Heart right ventricle (tissue), 16 donors: Measurements from ENCODE around the gene ASB1. TPM values are rescaled to one million over a fixed set of nuclear protein-coding genes. Genes with fewer than 3 reads are reported as not detected.

ENCODE experiments used
- ATAC-seq, 8 donors: fragments of 200-7000 bp; cut with Tn5 transposase; one replicate each; pipeline ENCODE4 v1.9.1; 2020; ENCODE audit warnings: mild to moderate bottlenecking in 8 of 8, moderate library complexity in 8 of 8, moderate number of reproducible peaks in 1 of 8
- DNase-seq, 2 donors: peaks; one replicate each; pipeline ENCODE4 v3.0.0-alpha.2; 2020
- H3K27ac ChIP-seq, 10 donors: fragments of 200-600 bp; sonication (generic) in 2 of 10; one replicate each; pipeline versions ENCODE4 v1.5.0 to v1.8.0; 2020 to 2022; ENCODE audit warnings: mild to moderate bottlenecking in 3 of 10
- H3K27me3 ChIP-seq, 7 donors: fragments of 200-600 bp; one replicate each; pipeline ENCODE4 v1.8.0; 2021 to 2022; ENCODE audit warnings: mild to moderate bottlenecking in 2 of 7
- H3K36me3 ChIP-seq, 9 donors: fragments of 200-600 bp; sonication (generic) in 1 of 9; one replicate each; pipeline versions ENCODE4 v1.5.0 to v1.8.0; 2020 to 2022; ENCODE audit warnings: mild to moderate bottlenecking in 2 of 9
- H3K4me1 ChIP-seq, 9 donors: fragments of 200-600 bp; sonication (generic) in 1 of 9; one replicate each; pipeline versions ENCODE4 v1.5.0 to v1.8.0; 2020 to 2022; ENCODE audit warnings: mild to moderate bottlenecking in 4 of 9
- H3K4me3 ChIP-seq, 10 donors: fragments of 200-600 bp; sonication (generic) in 2 of 10; one replicate each; pipeline versions ENCODE4 v1.5.0 to v1.8.0; 2020 to 2022; ENCODE audit warnings: mild to moderate bottlenecking in 7 of 10, moderate library complexity in 2 of 10
- H3K9me3 ChIP-seq, 11 donors: fragments of 200-600 bp in 10 of 11; sonication (generic) in 2 of 11; one replicate each; pipeline versions ENCODE4 v1.5.0 to v1.8.0; 2013 to 2022; ENCODE audit warnings: mild to moderate bottlenecking in 2 of 11, control low read depth in 1 of 11, moderate library complexity in 1 of 11
- CTCF ChIP-seq, 9 donors: fragments of 200-600 bp; sonication (generic) in 2 of 9; IDR thresholded peaks; one replicate each; pipeline versions ENCODE4 v1.5.0 to v1.8.0; 2021 to 2022; ENCODE audit warnings: antibody characterized with exemption in 9 of 9, mild to moderate bottlenecking in 5 of 9, moderate library complexity in 1 of 9
- WGBS, 2 donors: extraction: QIAGEN DNeasy Blood & Tissue Kit; methylation state at CpG; one replicate each; pipeline ENCODE4 v1.1.7; 2013; ENCODE audit warnings: inconsistent platforms in 1 of 2; 5-methylcytosine and 5-hydroxymethylcytosine counted together
- intact Hi-C, 10 donors: fragments of 100-400 bp; cut with DNase I; formaldehyde crosslinking; loops; one replicate each; pipeline versions ENCODE4 v1.11.1 to v1.14.2; 2022
- polyA plus RNA-seq, 2 donors: library from polyadenylated mRNA; stranded (reverse); fragments of 200-250 nt; gene quantifications; one replicate each; pipeline ENCODE4 v1.2.3, GENCODE V29; 2013
- total RNA-seq, 10 donors: library from RNA; stranded (reverse); fragmentation: NEBNext Ultra II Directional in 3 of 10; extraction: Animal tissue kit (Norgen Biotek cat#: 25700) in 3 of 10; gene quantifications; one replicate each; pipeline versions ENCODE4 v1.2.1 to v1.2.4, GENCODE V29; 2021 to 2023
- donor health status: Arrhythmogenic right ventricular cardiomyopathy.
- donor health status: ischemic (EF 13 %, LVEDD 7.1; RV severe dilation, severe dysfunction).
- donor health status: healthy with polysubstance abuse.
- donor health status: DM: no; HTN: yes; CAD: no.
- donor health status: DM: no; HTN: no; CAD: no.
- donor health status: ischemic (EF 25% LVEDD 6.9; RV normal size, moderate dysfunction).
- donor health status: ischemic (EF 25% LVEDD 5.7; RV mildly dilated, moderate dysfunction).
- donor health status: healthy.
- donor health status: DM: yes; HTN: yes; CAD: no.
- donor health status: Ischemic cardiomyopathy.
- donor health status: ischemic (EF 35%, LVEDD 5.7; RV mildly dilated, moderate dysfunction).
- donor health status: nonischemic (EF 11% LVEDD 7.7; RV severe dilation, severe dysfunction).
- donor health status: DM: yes; HTN: yes; CAD: no.
- donor health status: PGD.
- donor health status: ischemic (EF 29% LVEDD 5.4; RV normal size, mild dysfunction).
- donor health status: nonischemic (EF 23%, LVEDD 6.1; RV moderate dilation, normal function).

The ASB1 gene
- total and polyA plus RNA-seq, 12 donors = 31.4 to 61.5 (median 49.5) TPM

- DNase-seq = no peak
- whole genome bisulfite sequencing, 2 donors = 88 to 89% methylated on average over 2 of the region's 2 CpGs
- intact Hi-C loops = no loop called here
- Histone ChIP-seq H3K36me3 (no peaks in the 10 kb centered on the region), H3K4me3 (no peak overlapping the region), H3K27ac (no peak overlapping the region), H3K27me3 (peaks cover 0 to 35% (median 8%) of the 10 kb centered on the region in 7 donors), H3K9me3 (peaks cover 0 to 12% (median 0%) of the 10 kb centered on the region in 11 donors), H3K4me1 (peaks cover 0 to 6% (median 0%) of the 10 kb centered on the region in 9 donors)
- TF ChIP-seq CTCF (IDR thresholded peaks at IDR 0.05) = no peak
- ATAC-seq = no peak
Measured at GRCh38 chr2:238413368-238413767, 13.4 kb upstream of the ASB1 start.

- no peak for ATAC-seq
Measured at GRCh38 chr2:238415036-238415764, 11.5 kb upstream of the ASB1 start.

GRCh38 chr2:238415893-238416292 is 10.8 kb upstream of the ASB1 start:
- Histone ChIP-seq H3K36me3 (no peaks in the 10 kb centered on the region), H3K27me3 (peaks cover 0 to 50% (median 8%) of the 10 kb centered on the region in 7 donors), H3K9me3 (peaks cover 0 to 12% (median 0%) of the 10 kb centered on the region in 11 donors), H3K4me1 (peaks cover 3 to 21% (median 13%) of the 10 kb centered on the region in 9 donors), H3K27ac (no peak overlapping the region), H3K4me3 (no peak overlapping the region)
- no peak for DNase-seq
- TF ChIP-seq CTCF (IDR thresholded peaks at IDR 0.05) = no peak
- no peak for ATAC-seq
- WGBS, 2 donors = 96 to 98% methylated on average over 5 of the region's 5 CpGs
- intact Hi-C loops = no loop called here

More at GRCh38 chr2:238415036-238415764, 11.5 kb upstream of the ASB1 start:
- H3K9me3 ChIP-seq = peaks cover 0 to 12% (median 0%) of the 10 kb centered on the region in 11 donors
- no peak overlapping the region for H3K4me3 ChIP-seq
- H3K4me1 ChIP-seq = peaks cover 0 to 14% (median 6%) of the 10 kb centered on the region in 9 donors
- H3K27me3 ChIP-seq = peaks cover 0 to 50% (median 8%) of the 10 kb centered on the region in 7 donors
- intact Hi-C loops = no loop called here
- TF ChIP-seq CTCF (IDR thresholded peaks at IDR 0.05) = no peak
- no peaks in the 10 kb centered on the region for H3K36me3 ChIP-seq
- DNase-seq = no peak
- H3K27ac ChIP-seq = no peak overlapping the region
- WGBS, 2 donors = 93 to 94% methylated on average over 12 of the region's 12 CpGs

GRCh38 chr2:238418196-238418998 is 8.3 kb upstream of the ASB1 start:
- DNase-seq (no peak), ATAC-seq (no peak)
- Histone ChIP-seq H3K36me3 (no peaks in the 10 kb centered on the region), H3K27me3 (peaks cover 0 to 62% (median 15%) of the 10 kb centered on the region in 7 donors), H3K4me1 (peaks cover 8 to 36% (median 23%) of the 10 kb centered on the region in 9 donors), H3K27ac (no peak overlapping the region), H3K9me3 (peaks cover 0 to 12% (median 0%) of the 10 kb centered on the region in 11 donors), H3K4me3 (no peak overlapping the region)
- no peak for TF ChIP-seq CTCF (IDR thresholded peaks at IDR 0.05)
- intact Hi-C loops = no loop called here
- WGBS, 2 donors = 82 to 86% methylated on average over 5 of the region's 6 CpGs
